ENCODE data around the gene SERPINF2.

DNA sequence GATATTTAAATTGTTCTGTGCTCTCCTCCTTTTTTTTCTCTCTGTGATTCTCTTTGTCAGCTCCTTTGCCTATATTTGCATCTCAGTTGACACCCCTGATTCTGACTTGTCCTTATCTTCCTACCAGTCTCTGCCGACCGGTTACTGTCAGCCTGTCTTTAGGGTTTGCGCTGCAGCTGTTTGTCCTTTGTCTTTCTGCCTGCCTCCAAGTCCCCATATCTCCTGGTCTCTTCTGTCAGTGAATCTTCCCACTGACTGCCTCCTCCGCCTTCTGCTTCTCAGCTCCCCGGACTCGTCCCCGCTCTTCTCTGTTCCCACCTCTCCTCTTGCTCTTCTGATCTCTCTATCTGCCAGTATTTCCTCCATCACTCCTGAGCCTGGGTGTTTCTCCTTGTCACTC, 37.7 kb upstream of the SERPINF2 start:
- TF ChIP-seq, protein P1, sequence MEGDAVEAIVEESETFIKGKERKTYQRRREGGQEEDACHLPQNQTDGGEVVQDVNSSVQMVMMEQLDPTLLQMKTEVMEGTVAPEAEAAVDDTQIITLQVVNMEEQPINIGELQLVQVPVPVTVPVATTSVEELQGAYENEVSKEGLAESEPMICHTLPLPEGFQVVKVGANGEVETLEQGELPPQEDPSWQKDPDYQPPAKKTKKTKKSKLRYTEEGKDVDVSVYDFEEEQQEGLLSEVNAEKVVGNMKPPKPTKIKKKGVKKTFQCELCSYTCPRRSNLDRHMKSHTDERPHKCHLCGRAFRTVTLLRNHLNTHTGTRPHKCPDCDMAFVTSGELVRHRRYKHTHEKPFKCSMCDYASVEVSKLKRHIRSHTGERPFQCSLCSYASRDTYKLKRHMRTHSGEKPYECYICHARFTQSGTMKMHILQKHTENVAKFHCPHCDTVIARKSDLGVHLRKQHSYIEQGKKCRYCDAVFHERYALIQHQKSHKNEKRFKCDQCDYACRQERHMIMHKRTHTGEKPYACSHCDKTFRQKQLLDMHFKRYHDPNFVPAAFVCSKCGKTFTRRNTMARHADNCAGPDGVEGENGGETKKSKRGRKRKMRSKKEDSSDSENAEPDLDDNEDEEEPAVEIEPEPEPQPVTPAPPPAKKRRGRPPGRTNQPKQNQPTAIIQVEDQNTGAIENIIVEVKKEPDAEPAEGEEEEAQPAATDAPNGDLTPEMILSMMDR (IDR thresholded peaks at IDR 0.05; ENCODE audit: low read length), result no peak
- TF ChIP-seq EZH2 (IDR thresholded peaks at IDR 0.05; ENCODE audit: borderline replicate concordance, low read length), result no peak
